ENCODE measurements around the gene TGFBR2.

GRCh38 chr3:30702038-30702827, 95.8 kb downstream of the TGFBR2 start:
- no peak for TF ChIP-seq ZBTB7A (IDR thresholded peaks at IDR 0.05; ENCODE audit: low read depth)
- no peak for TF ChIP-seq NFIC (IDR thresholded peaks at IDR 0.05)
- TF ChIP-seq, protein P1, sequence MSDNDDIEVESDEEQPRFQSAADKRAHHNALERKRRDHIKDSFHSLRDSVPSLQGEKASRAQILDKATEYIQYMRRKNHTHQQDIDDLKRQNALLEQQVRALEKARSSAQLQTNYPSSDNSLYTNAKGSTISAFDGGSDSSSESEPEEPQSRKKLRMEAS (IDR thresholded peaks at IDR 0.05), result no peak
- no peak for TF ChIP-seq CREB1 (IDR thresholded peaks at IDR 0.05; ENCODE audit: low read depth)
- TF ChIP-seq TAF1 (IDR thresholded peaks at IDR 0.05; ENCODE audit: low read depth), result no peak
- TF ChIP-seq REST (IDR thresholded peaks at IDR 0.05; ENCODE audit: low read depth), result no peak
- TF ChIP-seq RAD21 (IDR thresholded peaks at IDR 0.05; ENCODE audit: low read depth), result no peak
- TF ChIP-seq FOXM1 (IDR thresholded peaks at IDR 0.05; ENCODE audit: borderline replicate concordance, low read depth), result no peak
- TF ChIP-seq YY1 (IDR thresholded peaks at IDR 0.05; ENCODE audit: low read depth), result no peak
- no peak for TF ChIP-seq EP300 (IDR thresholded peaks at IDR 0.05; ENCODE audit: borderline replicate concordance)
- no peak for TF ChIP-seq EGR1 (IDR thresholded peaks at IDR 0.05)
- no peak for TF ChIP-seq TEAD4 (IDR thresholded peaks at IDR 0.05)
